IPS-NIHi7 (cell line): ENCODE measurements around the gene CEP95.
A peak's percentile ranks its signal among the peaks of the same experiment; 100 is the strongest.
"Not testable (repeated sequence)": the region's sequence is repeated elsewhere in the genome, so short reads cannot be mapped to it uniquely, and the experiment has no call there.

Experiments used
- DNase-seq: peaks from one replicate; pipeline ENCODE4 v3.0.0; 2012; ENCODE audit warnings: mixed read lengths; ENCODE audit errors: extremely low spot score

Gene CEP95, protein sequence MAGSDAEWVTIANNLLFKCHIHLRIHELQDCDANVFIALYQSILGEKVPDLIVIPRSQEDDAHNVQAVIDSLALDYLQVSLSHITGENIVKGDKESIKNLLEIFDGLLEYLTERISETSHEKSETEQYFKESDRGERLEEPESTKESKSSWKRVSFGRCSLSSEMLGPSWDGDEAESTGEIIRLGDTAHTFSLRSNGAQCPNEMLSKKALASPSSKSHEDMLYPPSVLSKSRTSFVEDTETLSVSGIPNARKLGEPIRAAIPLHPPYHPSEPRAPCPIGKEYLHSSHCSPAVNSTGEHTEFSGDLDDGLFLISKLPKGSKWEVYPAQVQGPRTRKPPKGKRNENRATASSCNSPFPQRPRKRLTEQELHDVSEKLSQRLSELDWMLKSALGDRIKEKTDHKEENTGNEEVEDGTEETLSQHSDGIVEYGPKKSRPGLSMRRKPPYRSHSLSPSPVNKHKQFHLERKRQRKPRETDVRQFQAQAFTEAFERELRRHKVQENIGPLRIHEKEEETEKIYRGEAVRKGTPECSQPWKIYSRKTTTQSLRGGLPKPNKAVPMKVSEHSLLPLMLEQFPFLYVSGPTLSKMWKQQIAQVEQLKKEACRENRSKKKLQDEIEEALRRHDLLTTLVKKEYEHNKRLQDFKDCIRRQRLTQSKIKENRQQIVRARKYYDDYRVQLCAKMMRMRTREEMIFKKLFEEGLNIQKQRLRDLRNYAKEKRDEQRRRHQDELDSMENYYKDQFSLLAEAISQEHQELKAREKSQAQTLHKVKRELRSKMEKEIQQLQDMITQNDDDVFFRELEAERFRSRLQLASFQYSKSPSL

DNA sequence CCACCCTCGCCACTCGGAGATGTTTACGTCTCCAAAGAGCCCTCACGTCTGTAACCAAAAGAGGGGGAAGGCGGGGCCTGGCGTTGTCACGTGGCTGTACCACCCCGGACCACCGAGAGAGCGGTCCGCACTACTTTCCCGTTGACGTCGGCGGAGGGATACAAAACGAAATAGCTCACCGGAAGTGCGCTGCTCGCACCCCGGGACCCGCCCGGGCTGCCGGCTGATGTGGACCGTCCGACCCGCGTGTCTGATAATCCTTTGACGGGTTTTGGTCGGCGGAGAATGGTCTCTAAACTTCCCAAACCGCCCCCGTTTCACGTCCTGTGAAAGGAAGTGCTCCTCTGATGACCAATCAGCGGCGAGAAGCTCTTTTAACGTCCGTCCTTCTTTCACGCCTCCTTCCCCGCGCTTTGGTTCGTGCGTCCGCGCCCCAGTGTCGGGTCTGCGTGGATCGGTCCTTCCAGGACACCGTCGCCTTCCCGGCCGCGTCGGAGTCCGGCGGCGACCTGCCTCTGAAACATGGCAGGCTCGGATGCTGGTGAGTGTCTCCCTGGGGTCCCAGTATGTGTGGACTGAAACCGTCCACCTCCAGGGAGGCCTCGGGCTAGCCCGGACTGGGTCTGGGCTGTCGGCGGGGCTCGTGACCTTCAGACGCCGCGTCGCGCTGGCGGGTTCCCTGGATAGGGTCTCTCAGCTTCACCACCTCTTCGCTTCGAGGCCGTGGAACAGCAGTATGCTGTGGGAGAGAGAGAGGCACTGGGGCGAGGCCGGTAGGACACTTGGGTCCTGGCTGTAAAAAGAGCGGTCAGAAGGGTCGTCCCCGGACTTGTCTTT lies at the start of gene CEP95:
Gene CEP95, plus strand, starts transcription at position 402 of the 837 bp plus-strand sequence. Its CDS starts 121 bp downstream, at position 523.
- DNase-seq, result no peak

DNA sequence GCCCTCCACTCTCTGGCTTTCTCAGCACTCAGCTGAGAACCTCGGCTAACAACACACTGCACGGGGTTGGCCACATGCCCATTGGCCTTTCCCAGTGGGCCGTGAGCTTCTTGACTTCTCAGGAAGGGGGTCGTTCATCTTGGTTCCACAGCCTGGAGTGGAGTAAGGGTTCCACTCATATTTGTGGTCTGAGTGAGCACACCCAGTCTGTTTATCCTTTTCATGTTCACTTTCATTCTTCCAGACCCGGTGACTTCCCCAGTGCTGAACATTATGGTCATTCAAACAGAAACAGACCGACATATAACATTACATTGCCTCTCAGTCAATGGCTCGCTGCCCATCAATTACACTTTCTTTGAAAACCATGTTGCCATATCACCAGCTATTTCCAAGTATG lies 49.6 kb upstream of the CEP95 start:
- DNase-seq, result no peak

GRCh38 chr17:64458756-64459155 lies 48.0 kb upstream of the CEP95 start:
- no peak for DNase-seq

GRCh38 chr17:64459284-64459747 lies 47.5 kb upstream of the CEP95 start:
- no peak for DNase-seq

GRCh38 chr17:64459818-64460217 lies 47.0 kb upstream of the CEP95 start:
- not testable (repeated sequence) for DNase-seq

GRCh38 chr17:64460955-64461354 lies 45.8 kb upstream of the CEP95 start:
- DNase-seq, result no peak

DNA sequence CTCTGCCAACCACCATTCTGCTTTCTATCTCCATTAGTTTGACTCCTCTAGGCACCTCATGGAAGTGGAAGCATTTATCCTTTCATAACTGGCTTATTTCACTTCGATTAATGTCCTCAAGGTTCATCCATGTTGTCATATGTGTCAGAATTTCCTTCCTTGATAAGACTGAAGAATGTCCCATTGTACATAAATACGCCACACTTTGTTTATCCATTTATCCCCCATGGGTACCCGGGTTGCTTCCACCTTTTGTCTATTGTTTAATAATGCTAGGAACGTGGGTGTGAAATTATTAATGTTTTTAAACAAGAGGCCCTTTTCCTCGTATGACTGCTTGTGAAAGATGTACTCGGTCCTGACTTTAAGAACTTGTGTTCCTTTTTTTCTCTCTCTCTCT lies 45.0 kb upstream of the CEP95 start:
- no peak for DNase-seq

DNA sequence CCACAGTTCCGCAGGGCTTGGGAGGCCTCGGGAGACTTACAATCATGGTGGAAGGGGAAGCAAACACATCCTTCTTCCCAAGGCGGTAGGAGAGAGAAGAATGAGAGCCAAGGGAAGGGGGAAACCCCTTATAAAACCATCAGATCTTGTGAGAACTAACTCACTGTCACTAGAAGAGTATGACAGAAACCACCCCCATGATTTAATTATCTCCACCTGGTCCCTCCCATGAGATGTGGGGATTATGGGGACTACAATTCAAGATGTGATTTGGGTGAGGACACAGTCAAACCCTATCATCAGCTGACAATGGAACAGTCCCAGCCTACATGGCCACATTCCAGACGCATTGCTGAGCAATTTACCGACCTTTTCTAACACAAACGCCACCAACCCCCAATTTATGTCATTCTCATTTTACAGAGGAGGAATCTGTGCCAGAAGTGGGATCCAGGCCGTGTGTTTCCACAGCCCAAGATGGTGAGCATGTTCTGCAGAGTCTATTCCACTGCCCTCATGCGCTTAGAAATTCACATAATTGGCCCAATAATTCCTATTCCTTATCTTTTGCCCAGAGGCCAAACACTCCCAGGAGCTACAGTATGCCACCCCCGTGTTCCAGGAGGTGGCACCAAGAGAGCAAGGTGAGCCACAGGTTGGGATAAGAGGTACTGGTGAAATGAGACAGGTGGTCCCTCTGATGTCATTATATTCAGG lies 40.6 kb upstream of the CEP95 start:
- no peak for DNase-seq

- DNase-seq, result not testable (repeated sequence)
Measured at GRCh38 chr17:64466834-64467233, 39.9 kb upstream of the CEP95 start.

DNA sequence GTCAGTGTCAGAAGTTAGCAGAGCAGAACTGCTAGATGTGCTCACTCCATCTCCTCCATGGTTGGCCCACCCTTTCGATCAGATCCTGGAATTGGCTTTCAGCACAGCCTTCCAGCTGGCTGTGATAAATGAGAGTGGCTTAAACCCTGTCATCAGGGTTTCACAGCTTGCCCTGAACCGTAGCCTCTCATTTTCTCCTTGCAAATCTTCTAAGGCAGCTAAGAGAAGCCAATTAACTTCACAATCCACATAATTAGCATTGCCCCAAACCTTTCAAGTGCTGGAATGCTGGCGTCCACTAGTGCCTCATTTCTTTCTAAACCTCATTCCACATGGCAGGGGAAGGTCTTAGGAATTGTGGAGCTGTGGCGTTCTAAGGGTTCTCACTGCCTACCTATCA lies 36.2 kb upstream of the CEP95 start:
- DNase-seq, result peak; percentile 31

- DNase-seq, result no peak
Measured at GRCh38 chr17:64471440-64471839, 35.3 kb upstream of the CEP95 start.

DNA sequence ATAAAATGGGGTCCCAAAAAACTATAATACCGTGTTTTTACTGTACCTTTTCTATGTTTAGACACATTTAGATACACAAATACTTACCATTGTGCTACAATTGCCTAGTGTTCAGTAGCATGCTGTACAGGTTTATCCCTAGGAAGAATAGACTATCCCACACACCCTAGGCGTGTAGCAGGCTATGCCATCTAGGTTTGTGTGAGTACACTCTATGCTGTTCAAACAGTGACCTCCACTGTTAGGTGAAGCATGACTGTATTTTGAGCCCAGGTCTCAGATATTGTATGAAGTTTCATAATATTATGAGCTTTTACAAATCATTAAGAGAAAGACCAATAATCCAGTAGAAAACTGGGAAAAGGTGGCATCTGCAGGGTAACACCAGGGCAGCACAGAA lies 34.2 kb upstream of the CEP95 start:
- DNase-seq, result no peak

DNA sequence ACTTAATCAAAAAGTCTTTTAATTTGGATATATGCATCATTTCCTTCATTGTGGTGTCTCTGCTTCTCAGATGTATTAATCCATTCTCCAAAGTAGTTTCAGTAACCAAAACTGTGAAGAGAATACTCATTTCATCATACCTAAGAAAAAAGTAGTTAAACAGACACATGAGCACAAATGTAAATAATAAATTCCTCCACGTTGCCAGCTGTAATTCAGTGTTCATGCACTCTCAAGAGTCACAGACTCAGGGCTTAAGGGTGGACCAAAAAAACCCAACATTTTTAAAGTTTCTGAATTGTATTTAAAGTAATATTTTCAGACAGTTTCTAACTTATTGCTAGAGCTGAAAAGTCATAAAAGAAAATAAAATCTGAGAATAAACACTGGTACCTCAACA lies 28.9 kb upstream of the CEP95 start:
- no peak for DNase-seq

DNA sequence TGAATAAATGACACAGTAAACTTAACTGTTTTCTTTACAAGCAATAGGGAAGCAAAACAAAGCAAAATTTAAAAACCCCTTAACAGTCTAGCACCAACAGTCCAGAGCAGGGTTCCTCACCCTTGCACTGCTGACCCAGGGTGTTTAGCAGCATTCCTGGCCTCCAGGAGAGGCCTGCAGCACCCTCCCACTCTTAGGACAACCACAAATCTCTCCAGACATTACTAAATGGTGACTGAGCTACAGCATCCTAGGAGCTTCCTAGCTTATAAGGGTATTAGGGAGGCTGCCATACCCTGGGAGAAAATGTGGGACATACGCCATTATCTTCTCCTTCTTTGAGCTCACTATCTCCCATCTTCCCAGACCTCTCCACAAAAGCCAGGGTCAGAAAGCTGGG lies 25.8 kb upstream of the CEP95 start:
- no peak for DNase-seq

DNA sequence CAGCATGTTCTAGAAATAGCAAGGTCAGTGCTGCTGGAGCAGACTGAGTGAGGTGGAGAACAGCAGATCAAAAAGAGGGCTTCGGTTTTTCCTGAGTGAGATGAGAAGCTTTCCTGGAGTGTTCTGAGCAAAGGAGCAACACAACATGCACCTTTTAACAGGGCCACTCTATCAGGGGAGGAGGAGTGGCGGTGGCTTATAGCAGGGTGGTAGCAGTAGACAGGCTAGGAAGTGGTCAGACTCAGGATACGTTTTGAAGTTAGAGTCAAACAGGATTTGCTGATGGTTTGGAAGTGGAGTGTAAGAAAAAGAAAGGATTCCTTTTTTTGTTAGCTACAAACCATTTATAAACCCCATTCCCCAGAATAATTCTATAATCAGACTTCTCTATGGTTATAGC lies 22.4 kb upstream of the CEP95 start:
- no peak for DNase-seq

DNA sequence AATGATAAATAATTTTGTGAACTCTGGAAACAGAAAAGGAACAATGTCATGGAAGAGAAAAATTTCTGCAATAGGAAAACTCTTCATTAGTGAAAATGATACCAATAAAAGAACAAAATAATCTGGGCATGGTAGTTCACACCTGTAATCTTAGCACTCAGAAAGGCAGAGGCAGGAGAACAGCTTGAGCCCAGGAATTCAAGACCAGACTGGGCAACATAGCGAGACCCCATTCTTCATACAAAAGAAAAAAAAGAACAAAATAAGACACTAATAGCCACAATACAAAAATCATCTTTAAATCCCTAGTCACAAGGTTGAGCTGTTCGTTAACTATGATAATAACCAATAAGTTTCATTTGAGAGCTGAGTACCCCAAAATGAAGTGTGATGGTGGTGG lies 18.5 kb upstream of the CEP95 start:
- DNase-seq, result no peak

GRCh38 chr17:64491034-64491860 lies 15.5 kb upstream of the CEP95 start:
- no peak for DNase-seq

DNA sequence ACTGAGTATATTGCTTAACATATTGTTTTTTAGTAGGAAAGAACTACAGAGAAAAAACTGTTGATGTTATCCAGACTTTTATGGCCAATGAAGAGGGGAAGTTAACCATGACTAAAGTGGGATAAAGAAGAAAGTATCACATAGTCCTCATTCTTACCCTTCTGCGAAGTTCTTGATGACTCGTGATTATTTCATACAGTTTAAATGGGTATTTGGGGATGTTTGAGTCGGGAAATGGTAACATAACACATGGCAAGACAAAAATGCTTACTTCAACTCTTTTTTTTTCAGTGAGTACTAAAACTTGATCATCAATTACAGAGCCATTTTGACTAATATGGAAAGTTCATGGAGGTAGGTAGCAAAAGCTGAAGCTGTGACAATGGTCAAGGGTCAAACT lies 14.8 kb upstream of the CEP95 start:
- no peak for DNase-seq

DNA sequence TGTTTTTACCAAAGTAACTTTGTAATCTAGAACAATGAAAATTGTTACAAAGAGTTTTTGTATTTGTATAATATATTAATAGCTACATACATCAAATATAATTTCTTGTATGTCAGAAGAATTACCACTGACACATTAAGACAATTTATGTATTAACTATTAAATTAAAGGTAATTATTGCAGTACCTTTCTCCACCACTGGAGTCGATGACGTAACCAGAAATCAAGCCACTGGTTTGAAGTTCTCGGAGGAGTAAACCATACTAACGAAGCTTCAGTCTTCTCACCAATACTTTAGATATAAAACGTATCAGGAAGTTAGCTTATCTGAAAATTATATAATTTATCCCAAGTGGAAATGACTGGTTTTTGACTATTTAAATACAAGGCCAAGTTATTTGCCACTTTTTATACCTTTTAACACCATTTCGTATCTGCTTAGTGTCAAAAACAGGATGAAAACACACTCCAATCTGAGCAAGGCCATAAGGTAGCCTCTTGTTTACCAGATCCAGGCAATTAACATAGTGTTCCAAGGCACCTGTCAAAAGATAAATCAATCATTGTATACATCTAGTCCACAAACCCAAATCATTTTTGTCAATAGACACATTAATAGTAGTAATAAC lies 14.2 kb upstream of the CEP95 start:
- DNase-seq, result no peak

DNA sequence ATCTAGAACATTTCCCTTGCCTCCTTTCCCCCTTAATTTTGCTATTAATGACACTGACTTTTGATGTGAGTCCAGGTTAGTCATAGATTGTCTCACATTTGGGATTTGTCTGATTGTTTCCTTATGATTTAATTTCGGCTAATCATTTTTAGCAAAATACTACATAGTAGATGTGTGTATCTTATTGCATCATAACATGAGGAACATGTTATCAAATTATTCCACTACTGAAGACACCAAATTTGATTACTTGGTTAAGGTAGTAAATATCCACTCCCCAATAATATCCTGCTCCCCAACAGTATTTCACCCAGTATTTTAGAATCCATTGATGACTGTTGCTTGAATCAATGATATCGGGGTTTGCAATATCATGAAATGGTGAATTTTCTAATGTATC lies 12.7 kb upstream of the CEP95 start:
- no peak for DNase-seq
